CD4-positive, alpha-beta T cell treated with Interleukin-4 for 4 hours (primary cell): ENCODE results near the gene HOXD8.
A peak's percentile ranks its signal among the peaks of the same experiment; 100 is the strongest.

Experiments
- DNase-seq: peaks from one replicate; pipeline ENCODE4 v3.0.0-alpha.2; 2020

Gene HOXD8

DNA sequence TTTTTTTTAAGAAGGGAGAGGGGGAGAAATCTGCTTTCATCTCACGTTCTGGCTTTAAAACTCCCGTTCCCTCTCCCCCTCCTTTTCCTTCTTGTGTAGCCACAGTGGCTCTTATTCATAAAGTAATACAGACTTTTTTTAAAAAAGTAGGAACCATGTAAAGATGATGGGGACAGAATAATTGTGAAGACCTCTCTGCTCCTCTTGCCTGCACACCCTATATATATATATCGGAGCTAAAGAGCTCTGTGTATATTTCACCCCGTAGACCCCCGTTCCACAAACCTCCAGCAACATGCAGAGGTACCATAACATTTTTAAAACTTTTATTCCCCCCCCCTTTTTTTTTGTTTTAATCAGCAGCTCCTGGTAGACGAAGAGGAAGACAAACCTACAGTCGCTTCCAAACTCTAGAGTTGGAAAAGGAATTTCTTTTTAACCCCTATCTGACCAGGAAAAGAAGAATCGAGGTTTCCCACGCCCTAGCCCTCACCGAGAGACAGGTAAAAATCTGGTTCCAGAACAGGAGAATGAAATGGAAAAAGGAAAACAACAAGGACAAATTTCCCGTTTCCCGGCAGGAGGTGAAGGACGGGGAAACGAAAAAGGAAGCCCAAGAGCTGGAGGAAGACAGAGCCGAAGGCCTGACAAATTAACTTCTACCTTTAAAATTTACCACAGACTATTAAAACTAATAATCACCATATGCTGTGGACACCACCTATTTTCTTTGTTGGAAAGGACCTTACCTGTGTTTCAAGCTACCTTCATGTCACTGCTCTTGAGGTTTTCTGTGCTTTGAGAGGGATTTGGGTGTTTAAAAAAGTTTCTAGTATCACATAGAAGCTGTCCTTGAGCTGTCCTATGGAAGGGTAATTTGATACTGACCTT lies 1.7 kb downstream of the HOXD8 start:
- DNase-seq: no peak

- no peak for DNase-seq
These were observed 2.3 kb downstream of the HOXD8 start for GRCh38 chr2:176131848-176132158.

GRCh38 chr2:176132205-176133171 lies 3.0 kb downstream of the HOXD8 start:
- DNase-seq: peak; percentile 2

DNA sequence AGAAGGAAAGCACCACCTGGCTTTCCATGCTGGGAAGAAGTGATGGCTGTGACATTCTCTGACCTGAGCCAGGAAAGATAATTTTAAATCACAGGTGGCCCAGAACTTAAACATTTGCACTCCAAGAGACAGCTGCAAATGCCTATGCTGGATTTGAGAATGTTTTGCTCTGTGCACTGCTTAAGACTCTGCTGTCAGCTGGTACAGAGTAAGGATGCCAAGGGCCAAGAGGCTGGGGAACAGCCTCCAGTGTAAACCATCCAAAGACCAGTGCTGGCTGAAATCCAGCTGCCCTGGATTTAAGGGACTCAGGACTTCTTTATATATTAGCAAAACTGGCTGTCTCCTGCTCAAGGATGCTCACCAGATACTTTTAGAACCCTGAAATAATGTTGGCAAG lies 3.9 kb downstream of the HOXD8 start:
- DNase-seq: no peak

DNA sequence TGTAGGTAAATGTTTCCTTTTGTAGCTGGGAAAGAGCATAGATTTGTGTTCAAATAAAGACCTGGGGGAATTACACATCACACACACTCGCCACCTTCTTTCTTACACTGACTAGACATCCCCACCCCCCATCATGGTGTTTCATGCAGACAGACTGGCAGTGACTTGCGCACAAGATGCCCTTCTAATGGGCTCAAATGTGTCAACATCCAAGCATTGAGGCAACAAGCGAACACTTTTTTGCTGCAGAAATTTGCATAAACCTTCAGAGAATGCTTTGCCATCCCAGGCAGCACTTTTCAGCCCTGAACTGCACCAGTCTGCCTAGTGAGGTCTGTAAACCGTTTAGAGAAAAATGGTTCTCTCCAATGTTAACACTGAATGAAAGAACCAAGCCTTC lies 4.5 kb downstream of the HOXD8 start:
- DNase-seq: no peak

DNA sequence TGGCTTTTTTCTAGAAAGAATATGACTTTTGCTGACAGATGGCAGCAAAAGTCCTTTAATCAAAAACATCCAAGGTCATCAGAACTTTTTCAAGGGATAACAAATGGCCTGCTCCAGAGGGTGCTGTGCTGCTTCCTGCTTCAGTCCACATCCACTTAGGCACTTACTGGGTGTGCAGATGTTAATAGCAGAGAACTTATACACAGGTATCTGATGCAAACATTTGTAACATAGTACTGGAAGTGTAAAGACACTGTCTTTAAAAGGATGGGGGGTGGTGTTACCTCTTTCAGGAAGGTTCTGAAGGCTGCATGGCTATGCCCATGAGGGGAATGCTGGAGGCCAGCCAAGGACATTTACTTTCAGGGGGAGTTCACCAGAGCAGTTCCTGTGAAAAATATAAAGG lies 5.5 kb downstream of the HOXD8 start:
- DNase-seq: no peak

DNA sequence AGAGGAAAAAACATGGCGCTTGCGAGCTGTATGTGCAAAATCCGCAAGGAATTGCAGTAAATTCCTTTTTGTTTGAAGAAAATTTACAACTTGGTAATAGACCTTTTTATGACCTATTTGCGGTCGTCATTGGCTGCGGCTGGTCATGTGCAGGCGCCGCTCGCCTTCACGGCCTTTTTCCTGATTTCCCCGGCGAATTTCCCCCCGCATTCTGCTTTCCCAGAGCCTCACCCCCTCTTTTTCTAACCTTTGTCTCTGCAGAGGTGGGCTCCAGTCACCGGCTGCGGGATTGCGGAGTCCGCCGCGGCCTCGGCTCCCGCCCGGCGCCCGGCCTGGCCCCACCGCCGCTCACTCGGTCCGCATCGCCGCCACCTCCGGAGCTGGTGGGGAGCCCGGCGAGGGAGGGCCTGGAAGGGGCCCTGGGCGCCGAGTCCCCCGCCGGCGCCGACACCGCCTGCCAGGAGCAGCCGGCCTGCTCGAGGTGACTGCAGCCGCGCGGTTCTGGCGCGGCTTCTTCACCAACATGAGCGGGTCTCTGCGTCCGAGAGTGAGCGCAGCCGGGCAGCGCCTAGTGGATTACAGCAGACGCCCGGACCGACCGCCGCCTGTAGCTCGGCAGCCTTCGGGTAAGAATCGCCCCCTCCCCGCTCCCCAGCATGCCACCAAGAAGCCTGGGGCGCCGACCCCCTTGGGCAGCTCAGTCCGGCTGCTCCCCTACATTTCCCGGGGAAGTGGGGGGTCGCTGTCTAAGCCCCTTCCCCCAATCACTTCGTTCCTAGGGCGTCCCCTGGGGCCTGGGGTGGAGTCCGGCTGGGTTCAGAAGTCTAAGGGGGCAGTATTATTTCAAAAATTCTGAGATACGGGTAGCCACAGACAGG lies 7.1 kb downstream of the HOXD8 start:
- no peak for DNase-seq

- DNase-seq: no peak
These were observed 7.7 kb downstream of the HOXD8 start for GRCh38 chr2:176137252-176137580.

DNA sequence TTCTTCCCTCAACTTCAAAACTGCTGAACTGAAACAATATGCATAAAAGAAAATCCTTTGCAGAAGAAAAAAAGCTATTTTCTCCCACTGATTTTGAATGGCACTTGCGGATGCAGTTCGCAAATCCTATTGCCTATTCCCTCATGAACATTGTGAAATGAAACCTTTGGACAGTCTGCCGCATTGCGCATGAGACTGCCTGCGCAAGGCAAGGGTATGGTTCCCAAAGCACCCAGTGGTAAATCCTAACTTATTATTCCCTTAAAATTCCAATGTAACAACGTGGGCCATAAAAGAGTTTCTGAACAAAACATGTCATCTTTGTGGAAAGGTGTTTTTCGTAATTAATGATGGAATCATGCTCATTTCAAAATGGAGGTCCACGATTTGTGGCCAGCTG lies 8.4 kb downstream of the HOXD8 start:
- no peak for DNase-seq

- DNase-seq: no peak
These were observed 9.0 kb downstream of the HOXD8 start for GRCh38 chr2:176138526-176138922.

GRCh38 chr2:176138923-176139660 lies 9.6 kb downstream of the HOXD8 start:
- no peak for DNase-seq

DNA sequence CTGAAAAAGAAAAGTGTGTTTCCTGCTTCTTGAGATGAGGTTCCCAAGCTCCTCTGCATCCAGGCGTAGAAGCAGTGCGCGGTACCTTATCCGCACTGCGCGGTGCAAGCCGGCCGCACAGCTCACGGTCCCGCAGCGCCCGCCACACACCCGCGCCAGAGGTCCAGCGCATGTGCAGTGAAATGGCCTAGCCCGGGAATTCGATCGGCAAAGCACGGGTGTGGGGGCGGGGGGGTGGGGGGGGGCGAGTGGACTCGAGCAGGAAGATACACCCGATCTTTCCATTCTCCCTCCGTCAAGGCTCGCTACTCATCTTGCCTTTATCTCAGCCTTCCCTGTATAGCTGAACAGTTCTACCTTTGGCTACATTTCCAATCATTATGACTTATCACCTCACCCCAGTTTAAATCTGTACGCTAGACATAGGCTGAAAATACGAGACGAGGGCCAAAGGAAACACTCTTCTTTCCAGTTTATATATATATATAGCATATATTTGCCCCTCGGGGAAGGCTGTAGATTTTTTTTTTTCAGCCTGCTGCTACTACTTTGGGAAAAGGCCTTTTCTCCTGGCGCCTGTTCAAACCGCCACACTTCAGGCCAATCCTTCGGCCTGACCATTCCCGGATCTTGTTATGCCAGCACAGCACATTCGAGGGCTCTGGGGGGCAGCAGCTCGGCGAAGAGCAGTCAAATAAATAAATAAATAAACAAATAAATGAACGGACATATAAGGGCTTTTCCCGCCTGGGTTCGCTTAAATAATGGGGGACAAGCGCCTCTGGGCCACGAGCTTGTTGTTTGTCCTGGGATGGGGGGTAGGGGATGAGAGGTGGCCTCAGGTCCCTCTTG lies 10.4 kb downstream of the HOXD8 start:
- DNase-seq: no peak

DNA sequence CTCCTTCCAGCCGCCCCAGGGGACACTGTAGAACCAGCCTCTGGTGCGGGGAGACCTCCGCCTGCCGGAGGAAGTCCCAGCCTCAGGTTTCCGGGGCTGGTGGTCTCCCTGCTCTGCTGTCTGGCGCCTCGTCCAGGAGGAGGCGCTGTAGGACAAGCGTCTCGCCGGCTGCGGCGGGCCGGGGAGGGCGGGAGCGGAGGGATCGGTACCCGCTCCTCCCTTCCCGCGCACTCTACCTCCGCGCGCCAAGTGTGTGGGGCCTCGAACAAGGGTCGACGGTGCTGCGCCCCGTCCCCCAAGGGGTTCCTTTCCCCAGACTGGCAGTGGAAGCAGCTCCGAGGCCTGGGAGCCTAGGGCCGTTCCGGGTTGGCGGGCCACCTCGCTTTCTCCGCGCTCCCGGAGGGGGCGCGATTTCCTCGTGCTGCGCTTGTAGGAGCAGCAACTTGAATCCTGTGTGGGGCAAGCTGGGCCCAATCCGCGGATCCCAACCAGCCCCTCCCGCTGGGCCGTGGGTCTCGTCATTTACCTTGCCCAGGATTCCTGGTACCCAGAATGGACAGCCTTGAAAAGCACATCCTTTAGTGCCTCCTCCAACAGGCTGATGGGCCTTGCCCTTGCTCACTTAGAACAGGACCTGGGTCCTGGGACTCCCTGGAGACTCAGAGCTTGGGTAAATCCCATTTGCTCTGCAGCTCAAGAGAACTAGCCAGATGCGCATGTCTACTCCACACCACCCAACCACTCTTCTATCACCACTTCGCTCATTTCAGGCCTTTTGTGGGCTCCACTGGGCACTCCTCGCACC lies 11.2 kb downstream of the HOXD8 start:
- DNase-seq: peak; percentile 31

- DNase-seq: no peak
These were observed 12.8 kb downstream of the HOXD8 start for GRCh38 chr2:176142281-176142680.

GRCh38 chr2:176145085-176145969 lies 15.8 kb downstream of the HOXD8 start:
- no peak for DNase-seq

DNA sequence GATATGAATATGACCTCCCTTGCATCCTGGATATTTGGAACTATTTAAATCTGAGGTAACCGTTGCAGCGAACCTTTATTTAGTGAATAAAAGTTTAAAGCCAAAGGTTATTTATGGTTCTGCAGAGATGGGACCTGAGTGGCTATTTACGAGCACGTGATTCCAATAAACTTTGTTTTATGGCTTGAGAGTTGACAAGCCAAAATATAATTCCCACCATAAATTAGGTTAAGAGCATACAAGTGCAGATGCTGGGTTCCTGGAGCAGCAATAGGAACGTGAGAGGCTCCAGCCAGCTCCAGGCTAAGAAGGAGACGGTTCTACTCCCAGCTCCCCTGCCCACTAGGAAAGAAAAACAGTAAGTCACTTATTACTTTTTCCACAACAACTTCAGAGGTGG lies 16.6 kb downstream of the HOXD8 start:
- DNase-seq: no peak

DNA sequence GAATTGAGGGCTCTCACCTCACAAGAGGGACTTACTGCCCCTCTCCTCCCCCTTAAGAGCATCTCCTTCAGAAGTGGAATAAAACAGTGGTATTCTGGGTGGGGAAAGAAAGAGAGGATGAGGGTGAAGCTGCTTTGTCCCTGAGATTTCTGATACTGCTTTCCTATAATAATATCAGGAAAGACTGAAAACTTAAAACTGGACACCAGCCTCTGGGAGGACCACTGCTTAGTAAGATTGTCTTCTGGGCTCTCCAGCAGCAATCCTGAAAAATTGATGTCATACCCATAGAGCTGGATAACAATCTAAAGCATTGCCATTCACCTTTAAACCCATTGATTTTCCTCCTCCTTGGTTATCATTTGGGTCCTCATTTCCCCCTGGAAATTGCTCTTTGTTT lies 17.1 kb downstream of the HOXD8 start:
- DNase-seq: no peak

DNA sequence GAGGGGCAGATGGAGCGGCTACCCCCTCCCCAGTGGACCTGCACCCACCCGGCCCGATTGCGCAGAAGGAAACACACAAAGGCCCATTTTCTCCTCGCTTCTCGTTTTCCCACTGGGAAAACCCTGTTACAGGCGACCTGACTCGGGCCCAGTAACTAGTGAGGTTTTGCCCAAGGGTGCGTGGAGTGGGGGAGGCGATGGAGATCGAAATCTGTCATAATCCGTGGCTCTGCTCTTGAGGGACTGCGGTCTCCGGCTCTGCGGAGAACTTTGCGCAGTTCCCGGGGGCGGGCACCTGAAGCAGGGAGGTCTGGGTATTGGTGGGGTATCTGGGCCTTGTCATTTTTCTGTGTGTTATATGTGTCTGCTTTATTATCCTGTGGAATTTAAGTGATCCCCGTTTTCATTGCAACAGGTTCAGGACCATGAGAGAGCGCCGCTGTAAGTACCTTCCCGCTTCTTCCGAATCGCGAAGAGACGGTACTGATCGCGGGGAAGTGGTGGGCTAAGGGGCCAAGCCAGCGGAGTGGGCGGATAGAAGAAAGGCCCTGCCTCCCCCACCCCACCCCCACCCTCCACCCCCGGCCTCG lies 17.8 kb downstream of the HOXD8 start:
- no peak for DNase-seq
